ENCODE measurements around the gene RPUSD1. TPM values are rescaled to one million over a fixed set of nuclear protein-coding genes. Genes with fewer than 3 reads are reported as not detected.

Gene RPUSD1
- total and polyA plus RNA-seq, 2 donors, result 16.9 to 20.9 TPM

DNA sequence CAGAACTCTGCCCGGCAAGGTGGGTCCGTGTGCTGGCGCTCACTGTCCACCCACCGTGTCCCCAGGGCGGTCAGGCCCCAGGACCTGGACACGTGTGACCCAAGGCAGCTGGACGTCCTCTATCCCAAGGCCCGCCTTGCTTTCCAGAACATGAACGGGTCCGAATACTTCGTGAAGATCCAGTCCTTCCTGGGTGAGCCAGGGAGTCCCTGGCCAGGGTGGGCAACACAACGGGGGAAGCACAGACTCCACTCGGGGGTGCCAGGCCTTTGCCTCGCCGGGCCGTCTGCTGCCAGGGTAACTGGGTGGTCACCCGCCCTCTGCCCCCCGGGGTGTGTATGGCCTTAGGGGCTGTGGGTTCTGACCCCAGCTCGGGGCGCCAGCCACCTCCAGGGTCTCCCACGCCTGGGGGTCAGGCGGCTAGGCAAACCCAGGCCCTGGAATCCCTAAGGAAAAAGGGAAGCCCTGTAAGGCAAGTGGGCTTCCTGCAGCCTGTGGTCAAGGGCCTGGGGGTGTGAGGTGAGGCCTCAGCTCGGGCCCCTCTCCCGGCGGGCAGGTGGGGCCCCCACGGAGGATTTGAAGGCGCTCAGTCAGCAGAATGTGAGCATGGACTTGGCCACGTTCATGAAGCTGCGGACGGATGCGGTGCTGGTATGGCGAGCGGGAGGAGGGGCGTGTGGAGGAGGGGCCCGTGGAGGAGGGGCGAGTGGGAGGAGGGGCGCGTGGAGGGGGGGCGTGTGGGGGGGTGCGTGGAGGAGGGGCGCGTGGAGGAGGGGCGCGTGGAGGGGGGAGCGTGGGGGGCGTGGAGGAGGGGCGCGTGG is 21.2 kb downstream of the RPUSD1 start:
- Histone ChIP-seq H3K9me3 (ENCODE audit: control insufficient read depth in 2 of 2, insufficient read depth in 1 of 2, low read length in 1 of 2) (no peaks in the 10 kb centered on the region), H3K27ac (ENCODE audit: low read depth in 1 of 2, low read length in 1 of 2) (no peak overlapping the region), H3K4me1 (ENCODE audit: control insufficient read depth in 2 of 2, insufficient read depth in 2 of 2, low read length in 2 of 2) (no peaks in the 10 kb centered on the region), H3K4me3 (ENCODE audit: low read length in 2 of 2) (no peak overlapping the region), H3K27me3 (ENCODE audit: control insufficient read depth in 2 of 2, insufficient read depth in 1 of 2, low read length in 1 of 2) (peaks cover 0 to 20% of the 10 kb centered on the region in 2 donors), H3K36me3 (ENCODE audit: control insufficient read depth in 2 of 2, insufficient read depth in 2 of 2, low read length in 1 of 2) (no peaks in the 10 kb centered on the region)
- DNase-seq (ENCODE audit: low read depth in 6 of 9, low spot score in 9 of 9), result no peak
- WGBS, result 78% methylated on average over 39 of the region's 48 CpGs

DNA sequence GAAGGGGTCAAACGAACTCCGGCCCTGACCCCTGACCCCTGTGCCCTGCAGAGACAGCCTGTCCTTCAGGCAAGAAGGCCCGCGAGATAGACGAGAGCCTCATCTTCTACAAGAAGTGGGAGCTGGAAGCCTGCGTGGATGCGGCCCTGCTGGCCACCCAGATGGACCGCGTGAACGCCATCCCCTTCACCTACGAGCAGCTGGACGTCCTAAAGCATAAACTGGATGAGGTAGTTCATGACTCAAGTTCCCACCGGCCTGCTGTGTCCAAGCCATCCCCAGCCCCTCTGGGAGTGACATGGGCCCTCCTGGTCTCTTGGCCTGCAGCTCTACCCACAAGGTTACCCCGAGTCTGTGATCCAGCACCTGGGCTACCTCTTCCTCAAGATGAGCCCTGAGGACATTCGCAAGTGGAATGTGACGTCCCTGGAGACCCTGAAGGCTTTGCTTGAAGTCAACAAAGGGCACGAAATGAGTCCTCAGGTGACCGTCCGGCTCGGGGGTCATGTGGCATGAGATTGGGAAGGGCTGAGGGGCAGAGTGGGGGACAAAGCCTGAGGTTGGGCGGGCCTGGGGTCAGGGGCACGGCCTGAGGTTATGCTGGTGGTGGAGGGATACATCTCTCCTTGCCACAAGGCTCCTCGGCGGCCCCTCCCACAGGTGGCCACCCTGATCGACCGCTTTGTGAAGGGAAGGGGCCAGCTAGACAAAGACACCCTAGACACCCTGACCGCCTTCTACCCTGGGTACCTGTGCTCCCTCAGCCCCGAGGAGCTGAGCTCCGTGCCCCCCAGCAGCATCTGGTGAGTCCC is 22.0 kb downstream of the RPUSD1 start:
- Histone ChIP-seq H3K36me3 (ENCODE audit: control insufficient read depth in 2 of 2, insufficient read depth in 2 of 2, low read length in 1 of 2) (no peaks in the 10 kb centered on the region), H3K4me1 (ENCODE audit: control insufficient read depth in 2 of 2, insufficient read depth in 2 of 2, low read length in 2 of 2) (no peaks in the 10 kb centered on the region), H3K9me3 (ENCODE audit: control insufficient read depth in 2 of 2, insufficient read depth in 1 of 2, low read length in 1 of 2) (no peaks in the 10 kb centered on the region), H3K4me3 (ENCODE audit: low read length in 2 of 2) (no peak overlapping the region), H3K27me3 (ENCODE audit: control insufficient read depth in 2 of 2, insufficient read depth in 1 of 2, low read length in 1 of 2) (peaks cover 0 to 20% of the 10 kb centered on the region in 2 donors), H3K27ac (ENCODE audit: low read depth in 1 of 2, low read length in 1 of 2) (no peak overlapping the region)
- WGBS, result 94% methylated on average over 29 of the region's 29 CpGs
- no peak for DNase-seq (ENCODE audit: low read depth in 6 of 9, low spot score in 9 of 9)

DNA sequence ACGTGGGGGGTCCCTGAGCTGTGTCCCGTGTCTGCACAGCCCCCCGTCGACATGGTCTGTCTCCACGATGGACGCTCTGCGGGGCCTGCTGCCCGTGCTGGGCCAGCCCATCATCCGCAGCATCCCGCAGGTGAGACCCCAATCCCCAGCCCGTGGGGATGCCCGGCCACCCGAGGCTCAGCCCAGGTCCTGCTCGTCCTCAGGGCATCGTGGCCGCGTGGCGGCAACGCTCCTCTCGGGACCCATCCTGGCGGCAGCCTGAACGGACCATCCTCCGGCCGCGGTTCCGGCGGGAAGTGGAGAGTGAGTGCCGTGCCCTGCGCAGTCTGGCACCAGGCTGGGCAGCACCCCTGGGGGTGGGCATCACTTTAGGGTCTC is 22.7 kb downstream of the RPUSD1 start:
- DNase-seq (ENCODE audit: low read depth in 6 of 9, low spot score in 9 of 9), result no peak
- Histone ChIP-seq H3K9me3 (ENCODE audit: control insufficient read depth in 2 of 2, insufficient read depth in 1 of 2, low read length in 1 of 2) (no peaks in the 10 kb centered on the region), H3K27ac (ENCODE audit: low read depth in 1 of 2, low read length in 1 of 2) (no peak overlapping the region), H3K27me3 (ENCODE audit: control insufficient read depth in 2 of 2, insufficient read depth in 1 of 2, low read length in 1 of 2) (peaks cover 0 to 20% of the 10 kb centered on the region in 2 donors), H3K4me3 (ENCODE audit: low read length in 2 of 2) (no peak overlapping the region), H3K4me1 (ENCODE audit: control insufficient read depth in 2 of 2, insufficient read depth in 2 of 2, low read length in 2 of 2) (no peaks in the 10 kb centered on the region), H3K36me3 (ENCODE audit: control insufficient read depth in 2 of 2, insufficient read depth in 2 of 2, low read length in 1 of 2) (no peaks in the 10 kb centered on the region)
- WGBS, result 97% methylated on average over 29 of the region's 29 CpGs

DNA sequence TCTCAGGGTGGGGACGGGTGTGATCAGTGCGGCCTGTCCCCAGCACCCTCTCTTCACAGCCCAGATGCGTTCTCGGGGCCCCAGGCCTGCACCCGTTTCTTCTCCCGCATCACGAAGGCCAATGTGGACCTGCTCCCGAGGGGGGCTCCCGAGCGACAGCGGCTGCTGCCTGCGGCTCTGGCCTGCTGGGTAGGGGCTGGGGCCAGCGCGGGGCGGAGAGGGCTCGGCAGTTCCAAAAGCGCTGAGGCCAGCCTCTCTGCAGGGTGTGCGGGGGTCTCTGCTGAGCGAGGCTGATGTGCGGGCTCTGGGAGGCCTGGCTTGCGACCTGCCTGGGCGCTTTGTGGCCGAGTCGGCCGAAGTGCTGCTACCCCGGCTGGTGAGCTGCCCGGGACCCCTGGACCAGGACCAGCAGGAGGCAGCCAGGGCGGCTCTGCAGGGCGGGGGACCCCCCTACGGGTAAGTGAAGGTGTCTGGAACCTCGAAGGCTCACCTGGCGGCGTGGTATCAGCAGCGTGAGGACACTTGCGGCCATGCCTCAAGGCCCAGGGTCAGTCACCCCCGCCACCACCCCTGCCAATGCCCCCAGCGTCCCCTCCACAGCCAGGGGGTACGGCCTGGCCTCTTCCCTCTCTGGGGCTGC is 23.2 kb downstream of the RPUSD1 start:
- Histone ChIP-seq H3K27me3 (ENCODE audit: control insufficient read depth in 2 of 2, insufficient read depth in 1 of 2, low read length in 1 of 2) (peaks cover 0 to 20% of the 10 kb centered on the region in 2 donors), H3K27ac (ENCODE audit: low read depth in 1 of 2, low read length in 1 of 2) (no peak overlapping the region), H3K36me3 (ENCODE audit: control insufficient read depth in 2 of 2, insufficient read depth in 2 of 2, low read length in 1 of 2) (no peaks in the 10 kb centered on the region), H3K4me1 (ENCODE audit: control insufficient read depth in 2 of 2, insufficient read depth in 2 of 2, low read length in 2 of 2) (no peaks in the 10 kb centered on the region), H3K9me3 (ENCODE audit: control insufficient read depth in 2 of 2, insufficient read depth in 1 of 2, low read length in 1 of 2) (no peaks in the 10 kb centered on the region), H3K4me3 (ENCODE audit: low read length in 2 of 2) (no peak overlapping the region)
- DNase-seq (ENCODE audit: low read depth in 6 of 9, low spot score in 9 of 9), result no peak
- WGBS, result 95% methylated on average over 38 of the region's 38 CpGs

DNA sequence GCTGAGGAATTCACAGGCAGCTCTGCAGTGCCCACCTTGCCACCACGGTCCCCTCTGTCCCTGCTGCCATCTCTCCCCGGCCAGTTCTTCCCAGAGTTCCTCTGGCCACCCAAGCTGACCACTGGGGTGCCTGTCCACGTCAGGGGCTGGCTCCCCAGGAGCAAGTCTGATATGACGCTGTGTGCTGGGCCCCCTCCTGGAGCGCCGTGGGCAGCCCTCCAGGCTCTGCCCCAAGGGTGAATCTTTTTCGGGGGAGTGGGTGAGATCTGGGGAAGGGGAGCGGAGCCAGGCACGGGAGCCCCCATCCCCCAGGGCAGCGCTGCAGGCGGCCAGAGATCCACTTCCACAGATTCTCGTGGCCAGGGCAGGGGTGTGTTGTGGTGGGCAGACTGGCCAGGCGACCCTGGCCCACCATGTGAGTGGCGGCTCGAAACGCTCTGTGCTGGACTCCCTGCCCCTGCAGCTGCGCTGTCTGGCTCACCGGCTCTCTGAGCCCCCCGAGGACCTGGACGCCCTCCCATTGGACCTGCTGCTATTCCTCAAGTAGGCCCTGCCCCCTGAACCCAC is 23.9 kb downstream of the RPUSD1 start:
- 92% methylated on average over 20 of the region's 20 CpGs for WGBS

DNA sequence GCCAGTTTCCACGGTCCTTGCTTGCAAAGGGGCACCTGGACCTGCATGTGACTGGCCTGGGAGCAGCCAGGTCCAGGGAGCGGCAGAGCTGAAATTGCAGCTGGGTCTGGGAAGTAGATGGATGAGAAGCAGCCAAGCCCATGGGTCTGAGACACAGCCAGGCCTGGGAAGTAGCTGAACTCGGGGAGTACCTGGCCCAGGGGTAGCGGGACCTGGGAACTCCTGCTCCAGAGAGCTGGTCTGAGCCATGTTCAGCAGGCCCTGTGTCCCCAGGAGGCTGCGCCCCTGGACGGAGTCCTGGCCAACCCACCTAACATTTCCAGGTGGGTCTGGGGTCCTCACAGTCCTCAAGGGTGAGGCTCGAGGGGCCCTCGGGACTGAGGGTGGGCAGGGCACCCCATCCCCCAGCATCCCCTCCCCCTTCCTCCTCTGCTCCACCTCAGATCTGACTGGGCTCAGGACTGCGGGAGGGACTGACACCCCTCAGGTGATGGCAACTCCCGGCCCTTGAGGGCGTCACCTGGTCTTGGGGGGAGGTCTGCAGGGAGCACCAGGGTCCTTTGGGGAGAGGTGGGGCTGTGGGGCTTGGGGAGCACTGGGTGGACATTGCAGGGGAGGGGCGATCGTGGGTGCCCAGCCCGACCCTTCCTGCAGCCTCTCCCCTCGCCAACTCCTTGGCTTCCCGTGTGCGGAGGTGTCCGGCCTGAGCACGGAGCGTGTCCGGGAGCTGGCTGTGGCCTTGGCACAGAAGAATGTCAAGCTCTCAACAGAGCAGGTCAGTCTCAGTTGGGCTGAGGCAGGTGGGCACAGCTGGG is 24.6 kb downstream of the RPUSD1 start:
- H3K9me3 ChIP-seq (ENCODE audit: control insufficient read depth in 2 of 2, insufficient read depth in 1 of 2, low read length in 1 of 2), result no peaks in the 10 kb centered on the region
- H3K36me3 ChIP-seq (ENCODE audit: control insufficient read depth in 2 of 2, insufficient read depth in 2 of 2, low read length in 1 of 2), result no peaks in the 10 kb centered on the region
- 91% methylated on average over 21 of the region's 21 CpGs for WGBS
- peaks cover 0 to 11% of the 10 kb centered on the region in 2 donors for H3K27me3 ChIP-seq (ENCODE audit: control insufficient read depth in 2 of 2, insufficient read depth in 1 of 2, low read length in 1 of 2)
- DNase-seq (ENCODE audit: low read depth in 6 of 9, low spot score in 9 of 9), result no peak
- H3K4me3 ChIP-seq (ENCODE audit: low read length in 2 of 2), result no peak overlapping the region
- H3K4me1 ChIP-seq (ENCODE audit: control insufficient read depth in 2 of 2, insufficient read depth in 2 of 2, low read length in 2 of 2), result no peaks in the 10 kb centered on the region
- no peak overlapping the region for H3K27ac ChIP-seq (ENCODE audit: low read depth in 1 of 2, low read length in 1 of 2)

More for the DNA sequence above, 23.9 kb downstream of the RPUSD1 start:
- Histone ChIP-seq H3K27ac (ENCODE audit: low read depth in 1 of 2, low read length in 1 of 2) (no peak overlapping the region), H3K27me3 (ENCODE audit: control insufficient read depth in 2 of 2, insufficient read depth in 1 of 2, low read length in 1 of 2) (peaks cover 0 to 16% of the 10 kb centered on the region in 2 donors), H3K36me3 (ENCODE audit: control insufficient read depth in 2 of 2, insufficient read depth in 2 of 2, low read length in 1 of 2) (no peaks in the 10 kb centered on the region), H3K4me1 (ENCODE audit: control insufficient read depth in 2 of 2, insufficient read depth in 2 of 2, low read length in 2 of 2) (no peaks in the 10 kb centered on the region), H3K9me3 (ENCODE audit: control insufficient read depth in 2 of 2, insufficient read depth in 1 of 2, low read length in 1 of 2) (no peaks in the 10 kb centered on the region), H3K4me3 (ENCODE audit: low read length in 2 of 2) (no peak overlapping the region)
- no peak for DNase-seq (ENCODE audit: low read depth in 6 of 9, low spot score in 9 of 9)

DNA sequence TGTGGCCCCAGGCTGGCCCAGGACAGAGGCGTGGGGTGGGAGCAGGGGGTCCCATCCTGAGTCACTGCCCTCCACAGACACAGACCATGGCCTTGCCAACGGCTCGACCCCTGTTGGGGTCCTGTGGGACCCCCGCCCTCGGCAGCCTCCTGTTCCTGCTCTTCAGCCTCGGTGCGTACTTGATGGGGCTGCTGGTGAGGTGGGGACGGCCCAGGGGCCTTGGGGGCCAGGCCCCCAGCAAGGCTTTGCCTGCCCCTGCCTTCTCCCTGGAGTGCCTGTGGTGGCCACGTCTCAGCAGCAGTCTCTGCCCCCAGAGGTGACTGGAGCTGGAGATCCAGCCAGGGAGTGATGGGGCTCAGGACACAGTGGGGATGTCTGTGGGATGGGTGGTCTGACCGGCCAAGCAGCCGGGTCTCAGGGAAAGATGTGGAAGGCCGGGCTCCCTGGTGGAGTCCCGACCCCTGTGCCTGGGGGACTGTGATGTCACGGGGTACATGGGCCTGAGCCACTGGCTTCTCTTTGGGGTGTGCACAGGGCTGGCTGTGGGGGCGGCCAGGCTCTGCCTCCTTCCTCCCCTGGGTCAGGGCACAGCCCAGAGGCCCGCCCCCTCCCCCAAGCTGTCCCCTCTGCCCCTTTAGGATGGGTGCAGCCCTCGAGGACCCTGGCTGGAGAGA is 25.4 kb downstream of the RPUSD1 start:
- Histone ChIP-seq H3K4me1 (ENCODE audit: control insufficient read depth in 2 of 2, insufficient read depth in 2 of 2, low read length in 2 of 2) (no peaks in the 10 kb centered on the region), H3K4me3 (ENCODE audit: low read length in 2 of 2) (no peak overlapping the region), H3K9me3 (ENCODE audit: control insufficient read depth in 2 of 2, insufficient read depth in 1 of 2, low read length in 1 of 2) (no peaks in the 10 kb centered on the region), H3K36me3 (ENCODE audit: control insufficient read depth in 2 of 2, insufficient read depth in 2 of 2, low read length in 1 of 2) (no peaks in the 10 kb centered on the region), H3K27me3 (ENCODE audit: control insufficient read depth in 2 of 2, insufficient read depth in 1 of 2, low read length in 1 of 2) (peaks cover 0 to 6% of the 10 kb centered on the region in 2 donors), H3K27ac (ENCODE audit: low read depth in 1 of 2, low read length in 1 of 2) (no peak overlapping the region)
- WGBS, result 93% methylated on average over 17 of the region's 17 CpGs
- no peak for DNase-seq (ENCODE audit: low read depth in 6 of 9, low spot score in 9 of 9)

Measured in thymus (tissue), 11 donors.